Measurements from ENCODE around the gene IST1.
"Not testable (repeated sequence)": the region's sequence is repeated elsewhere in the genome, so short reads cannot be mapped to it uniquely, and the experiment has no call there.

IST1 gene

GRCh38 chr16:71902656-71903365 lies 7.5 kb downstream of the IST1 start:
- TF ChIP-seq, protein P1, sequence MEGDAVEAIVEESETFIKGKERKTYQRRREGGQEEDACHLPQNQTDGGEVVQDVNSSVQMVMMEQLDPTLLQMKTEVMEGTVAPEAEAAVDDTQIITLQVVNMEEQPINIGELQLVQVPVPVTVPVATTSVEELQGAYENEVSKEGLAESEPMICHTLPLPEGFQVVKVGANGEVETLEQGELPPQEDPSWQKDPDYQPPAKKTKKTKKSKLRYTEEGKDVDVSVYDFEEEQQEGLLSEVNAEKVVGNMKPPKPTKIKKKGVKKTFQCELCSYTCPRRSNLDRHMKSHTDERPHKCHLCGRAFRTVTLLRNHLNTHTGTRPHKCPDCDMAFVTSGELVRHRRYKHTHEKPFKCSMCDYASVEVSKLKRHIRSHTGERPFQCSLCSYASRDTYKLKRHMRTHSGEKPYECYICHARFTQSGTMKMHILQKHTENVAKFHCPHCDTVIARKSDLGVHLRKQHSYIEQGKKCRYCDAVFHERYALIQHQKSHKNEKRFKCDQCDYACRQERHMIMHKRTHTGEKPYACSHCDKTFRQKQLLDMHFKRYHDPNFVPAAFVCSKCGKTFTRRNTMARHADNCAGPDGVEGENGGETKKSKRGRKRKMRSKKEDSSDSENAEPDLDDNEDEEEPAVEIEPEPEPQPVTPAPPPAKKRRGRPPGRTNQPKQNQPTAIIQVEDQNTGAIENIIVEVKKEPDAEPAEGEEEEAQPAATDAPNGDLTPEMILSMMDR (IDR thresholded peaks at IDR 0.05; ENCODE audit: control insufficient read depth, insufficient read depth, low read depth, low read length, missing control alignments), result no peak
- no peak overlapping the region for H3K4me3 ChIP-seq (ENCODE audit: control insufficient read depth, low read depth, low read length)
- no peak for DNase-seq (ENCODE audit: low read depth)

- H3K4me3 ChIP-seq (ENCODE audit: control insufficient read depth, low read depth, low read length), result no peak overlapping the region
- DNase-seq (ENCODE audit: low read depth), result no peak
- TF ChIP-seq, protein P1 (IDR thresholded peaks at IDR 0.05; ENCODE audit: control insufficient read depth, insufficient read depth, low read depth, low read length, missing control alignments), result no peak
Measured at GRCh38 chr16:71903608-71904007, 8.3 kb downstream of the IST1 start.

- no peak overlapping the region for H3K4me3 ChIP-seq (ENCODE audit: control insufficient read depth, low read depth, low read length)
- TF ChIP-seq, protein P1 (IDR thresholded peaks at IDR 0.05; ENCODE audit: control insufficient read depth, insufficient read depth, low read depth, low read length, missing control alignments), result no peak
- no peak for DNase-seq (ENCODE audit: low read depth)
Measured at GRCh38 chr16:71904239-71904638, 8.9 kb downstream of the IST1 start.

GRCh38 chr16:71905765-71906164 lies 10.4 kb downstream of the IST1 start:
- DNase-seq (ENCODE audit: low read depth); H3K4me3 ChIP-seq (ENCODE audit: control insufficient read depth, low read depth, low read length): not testable (repeated sequence)

- no peak for DNase-seq (ENCODE audit: low read depth)
- TF ChIP-seq, protein P1 (IDR thresholded peaks at IDR 0.05; ENCODE audit: control insufficient read depth, insufficient read depth, low read depth, low read length, missing control alignments), result no peak
Measured at GRCh38 chr16:71911121-71911520, 15.8 kb downstream of the IST1 start.

DNA sequence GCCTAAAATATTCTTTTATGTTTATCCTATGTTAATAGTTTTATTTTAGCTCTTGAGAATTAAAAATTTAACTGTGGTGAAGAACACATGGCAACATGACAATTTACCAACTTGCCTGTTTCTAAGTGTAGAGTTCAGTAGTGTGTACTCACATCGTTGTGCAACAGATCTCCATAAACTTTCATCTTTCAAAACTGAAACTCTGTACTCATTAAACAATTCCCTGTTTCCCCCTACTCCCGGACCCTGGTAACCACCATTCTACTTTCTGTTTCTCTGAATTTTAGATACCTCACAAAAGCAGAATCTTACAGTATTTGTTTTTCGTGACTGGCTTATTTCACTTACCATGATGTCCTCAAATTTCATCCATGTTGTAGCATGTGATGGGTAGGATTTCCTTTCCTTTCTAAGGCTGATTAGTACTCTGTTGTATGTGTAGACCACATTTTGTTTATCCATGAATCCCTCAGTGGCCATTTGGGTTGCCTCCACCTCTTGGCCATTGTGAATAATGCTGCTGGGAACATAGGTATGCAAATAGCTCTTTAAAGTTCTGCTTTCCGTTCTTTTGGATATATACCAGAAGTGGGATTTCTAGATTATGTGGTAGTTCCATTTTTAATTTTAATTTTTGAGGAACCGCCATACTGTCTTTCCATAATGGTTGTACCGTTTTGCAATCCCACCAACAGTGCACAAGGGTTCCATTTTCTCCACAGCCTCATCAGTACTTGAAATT lies 17.4 kb downstream of the IST1 start:
- TF ChIP-seq, protein P1 (IDR thresholded peaks at IDR 0.05; ENCODE audit: control insufficient read depth, insufficient read depth, low read depth, low read length, missing control alignments), result no peak
- no peak overlapping the region for H3K4me3 ChIP-seq (ENCODE audit: control insufficient read depth, low read depth, low read length)
- DNase-seq (ENCODE audit: low read depth), result no peak

More at GRCh38 chr16:71911121-71911520, 15.8 kb downstream of the IST1 start:
- H3K4me3 ChIP-seq (ENCODE audit: control insufficient read depth, low read depth, low read length), result no peak overlapping the region

DNA sequence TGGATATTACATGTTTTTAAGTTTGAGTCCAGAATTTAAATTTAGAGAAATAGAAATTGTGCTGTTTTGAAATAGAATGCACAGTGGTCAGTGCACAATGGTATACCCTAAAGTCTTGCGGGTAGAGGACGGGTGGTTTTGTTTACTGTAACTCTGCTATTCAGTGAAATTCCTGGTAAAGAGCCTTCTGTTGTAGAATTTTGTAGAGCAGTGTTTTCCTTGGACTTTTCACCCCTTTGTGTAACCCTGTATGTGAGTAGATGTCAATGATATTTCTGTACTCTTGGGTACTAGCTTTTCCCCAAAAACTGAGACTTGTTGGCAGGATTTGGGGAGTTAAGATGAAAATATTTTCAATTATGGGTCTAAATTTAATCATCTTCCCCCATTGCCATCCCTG lies 19.5 kb downstream of the IST1 start:
- TF ChIP-seq, protein P1 (IDR thresholded peaks at IDR 0.05; ENCODE audit: control insufficient read depth, insufficient read depth, low read depth, low read length, missing control alignments), result no peak
- no peak for DNase-seq (ENCODE audit: low read depth)

More for the DNA sequence above, 19.5 kb downstream of the IST1 start:
- no peak overlapping the region for H3K4me3 ChIP-seq (ENCODE audit: control insufficient read depth, low read depth, low read length)

Measured in AG09309 (cell line).